HG02678 (cell line): ENCODE results near the gene SAMD13.
"Not testable (repeated sequence)": the region's sequence is repeated elsewhere in the genome, so short reads cannot be mapped to it uniquely, and the experiment has no call there.

ENCODE experiments used
- ATAC-seq: cut with Tn5 transposase; IDR thresholded peaks from one replicate; pipeline ENCODE4 v1.9.1; 2021; ENCODE audit warnings: mild to moderate bottlenecking, moderate library complexity; ENCODE audit not compliant: unreplicated experiment

Gene SAMD13

GRCh38 chr1:84283381-84283780 is 18.1 kb upstream of the SAMD13 start:
- ATAC-seq = no peak

GRCh38 chr1:84286071-84286470 is 15.4 kb upstream of the SAMD13 start:
- ATAC-seq = no peak

DNA sequence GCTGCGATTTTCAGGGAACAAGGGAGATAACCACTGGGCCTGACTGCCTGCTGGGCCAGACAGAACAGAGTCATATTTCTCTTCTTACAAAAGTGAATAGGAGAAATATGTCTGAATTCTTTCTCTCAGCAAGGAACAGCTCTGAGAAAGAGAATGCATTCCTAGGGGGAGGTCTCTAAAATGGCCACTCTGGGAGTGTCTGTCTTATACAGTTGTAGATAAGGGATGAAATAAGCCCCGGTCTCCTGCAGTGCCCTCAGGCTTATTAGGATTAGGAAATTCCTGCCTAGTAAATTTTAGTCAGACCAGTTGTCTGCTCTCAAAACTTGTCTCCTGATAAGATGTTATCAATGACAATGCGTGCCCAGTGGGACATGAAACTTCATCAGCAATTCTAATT is 14.1 kb upstream of the SAMD13 start:
- not testable (repeated sequence) for ATAC-seq

DNA sequence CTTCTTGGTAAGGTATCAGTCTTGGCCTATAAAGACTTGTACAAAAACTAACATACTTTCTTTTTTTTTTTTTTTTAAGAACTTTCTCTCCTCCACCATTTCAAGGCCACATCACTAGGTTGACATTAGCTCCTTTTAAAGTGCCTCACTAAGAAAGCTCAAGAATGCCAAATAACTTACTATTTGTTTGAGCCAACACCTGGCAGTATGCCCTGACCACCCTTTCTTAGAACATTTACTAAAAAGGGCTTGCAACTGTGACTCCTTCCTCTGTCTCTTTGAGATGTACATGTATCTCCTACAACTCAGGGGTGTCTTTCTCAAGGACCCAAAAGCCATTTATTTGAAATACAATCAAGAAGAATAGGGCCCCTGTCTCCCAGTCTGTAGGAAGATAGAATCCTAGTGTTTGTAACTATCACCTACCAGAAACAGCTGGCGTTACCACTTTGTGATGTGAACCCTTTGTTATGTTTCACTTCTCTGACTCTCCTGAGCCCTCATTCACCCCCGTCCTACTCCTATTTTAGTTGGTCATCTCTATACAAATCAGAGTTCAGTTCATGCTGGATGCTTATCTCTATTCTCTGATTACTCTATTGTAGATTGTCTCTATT is 12.2 kb upstream of the SAMD13 start:
- no peak for ATAC-seq

- no peak for ATAC-seq
Measured at GRCh38 chr1:84291882-84292655, 9.4 kb upstream of the SAMD13 start.

GRCh38 chr1:84293766-84294165 is 7.7 kb upstream of the SAMD13 start:
- ATAC-seq = no peak

GRCh38 chr1:84294751-84295150 is 6.8 kb upstream of the SAMD13 start:
- no peak for ATAC-seq

- ATAC-seq = no peak
Measured at GRCh38 chr1:84297546-84298244, 3.8 kb upstream of the SAMD13 start.

DNA sequence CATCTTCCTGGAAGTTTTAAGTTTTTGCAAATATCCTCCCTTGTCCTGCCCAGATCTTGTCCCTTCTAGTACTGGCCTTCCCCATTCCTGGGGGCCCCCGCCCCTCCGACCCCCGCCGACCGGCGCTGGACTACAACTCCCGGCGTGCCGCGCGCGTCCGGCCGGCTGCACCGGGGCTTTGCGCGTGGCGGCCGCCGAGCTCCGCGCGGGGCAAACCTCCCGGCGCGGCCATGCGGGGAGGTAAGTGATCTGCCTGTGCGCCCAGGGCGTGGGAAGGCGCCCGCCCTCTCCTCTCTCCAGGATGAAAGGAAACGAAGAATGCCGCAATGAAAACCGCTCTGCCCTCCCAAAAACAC is 3.2 kb upstream of the SAMD13 start:
- ATAC-seq = peak; percentile 76

DNA sequence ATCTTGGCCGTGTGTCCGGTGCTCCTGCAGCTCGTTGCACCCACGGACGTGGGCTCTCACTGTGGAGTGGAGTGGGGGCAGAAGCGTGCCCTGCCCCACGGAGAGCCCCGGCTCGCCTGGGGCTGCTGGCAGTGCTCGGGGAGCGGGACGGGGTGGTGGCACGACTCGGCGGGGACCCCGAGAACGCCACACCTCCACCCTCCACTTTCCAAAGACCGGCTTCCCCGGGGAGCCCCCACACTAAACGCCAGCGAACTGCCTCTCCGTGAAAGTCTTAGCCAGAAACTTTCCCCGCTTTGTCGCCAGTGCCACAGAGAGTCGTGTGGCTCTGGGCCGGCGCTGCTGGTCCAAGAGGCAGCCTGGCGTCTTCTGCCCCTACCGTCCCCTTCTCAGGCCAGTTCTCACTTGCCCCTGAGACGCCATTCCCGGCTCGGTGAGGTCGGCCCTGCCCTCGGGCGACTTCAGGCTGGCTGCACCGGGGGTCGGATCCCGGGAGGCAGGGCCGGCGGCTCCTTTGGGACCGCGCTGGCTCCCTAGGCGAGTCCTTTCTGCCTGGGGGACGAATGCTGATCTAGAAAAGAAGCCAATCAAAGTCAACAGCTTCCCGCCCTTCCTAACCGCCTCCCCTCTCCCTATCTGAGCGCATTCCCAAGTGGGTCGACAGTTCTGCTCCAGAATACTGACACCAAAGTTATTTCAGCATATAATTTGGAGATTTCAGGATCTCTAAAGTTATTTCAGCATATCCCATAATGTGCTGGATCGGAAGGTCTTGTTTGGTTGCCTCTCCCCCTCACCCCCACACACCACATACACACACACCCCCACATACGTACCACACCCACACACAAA is 2.6 kb upstream of the SAMD13 start:
- ATAC-seq = peak; percentile 37

DNA sequence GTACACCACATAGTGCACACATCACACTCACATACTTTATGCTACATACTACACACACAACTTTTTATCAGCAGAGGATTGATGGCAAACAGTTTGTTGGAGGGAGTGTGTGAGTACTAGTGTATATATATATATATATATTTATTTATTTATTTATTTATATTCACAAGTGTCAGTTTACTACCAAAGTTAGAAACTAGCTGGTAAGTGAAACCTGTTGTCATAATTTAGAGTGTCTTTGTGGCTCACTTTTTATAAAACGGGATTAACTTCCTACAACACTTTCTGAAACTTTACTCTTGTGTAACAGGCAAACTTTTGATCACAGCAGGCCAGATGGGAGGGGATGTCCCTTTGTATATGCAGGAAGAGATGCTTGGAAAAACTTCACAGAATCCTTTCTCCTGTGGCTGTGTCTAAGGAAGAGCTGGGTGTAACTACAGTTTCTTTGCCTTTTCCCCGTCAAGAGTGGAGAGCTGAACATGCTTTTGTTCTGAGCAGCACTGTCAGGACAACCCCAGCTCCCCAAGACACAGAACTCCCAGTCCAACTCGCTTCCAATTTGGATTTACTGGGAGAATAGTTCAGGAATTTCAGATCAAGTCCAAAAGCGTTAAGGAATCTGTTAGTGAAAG is 1.9 kb upstream of the SAMD13 start:
- no peak for ATAC-seq

DNA sequence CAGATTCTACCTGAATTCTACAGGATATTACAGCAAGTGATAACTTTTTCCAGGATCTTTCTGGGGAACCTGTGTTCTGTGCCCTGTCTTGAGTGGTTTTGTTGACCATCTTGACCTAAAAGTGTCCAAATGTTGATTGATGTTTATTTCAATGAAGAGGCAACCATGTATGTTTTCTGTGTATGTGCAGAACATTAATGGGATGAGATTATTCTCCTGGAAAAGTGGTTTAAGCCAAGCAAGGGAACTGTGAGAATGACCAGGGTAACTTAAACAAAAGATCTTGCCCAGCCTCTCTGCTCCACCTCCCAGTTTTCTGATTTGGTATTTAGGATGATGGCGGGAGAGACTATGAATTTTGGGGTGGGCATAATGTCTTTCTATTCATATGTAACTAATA is 1.0 kb upstream of the SAMD13 start:
- ATAC-seq = no peak

GRCh38 chr1:84301785-84302385 is 377 bp downstream of the SAMD13 start:
- no peak for ATAC-seq

GRCh38 chr1:84303314-84303830 is 1.9 kb downstream of the SAMD13 start:
- ATAC-seq = no peak

GRCh38 chr1:84307398-84307797 is 5.9 kb downstream of the SAMD13 start:
- no peak for ATAC-seq

- ATAC-seq = no peak
Measured at GRCh38 chr1:84311296-84311695, 9.8 kb downstream of the SAMD13 start.

DNA sequence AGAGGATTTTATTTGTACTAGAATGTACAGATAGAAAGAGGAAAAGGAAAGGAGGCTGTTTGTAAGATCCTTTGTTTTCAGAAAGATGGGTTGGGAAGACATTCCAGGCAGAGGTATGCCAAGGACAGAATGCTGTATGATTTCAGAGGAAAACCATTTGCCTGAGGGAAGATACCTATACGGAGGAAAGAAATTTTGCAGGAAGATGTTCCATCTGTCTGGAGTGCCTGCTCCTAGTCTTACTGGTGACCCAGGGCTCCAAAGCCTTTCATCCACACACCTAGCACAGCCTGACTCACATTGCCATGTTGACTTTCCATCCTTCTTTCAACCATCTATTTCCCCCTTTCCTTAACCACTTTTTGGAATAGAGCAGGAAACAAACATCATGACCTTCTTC is 18.2 kb downstream of the SAMD13 start:
- no peak for ATAC-seq

GRCh38 chr1:84327830-84328229 is 26.3 kb downstream of the SAMD13 start:
- ATAC-seq = no peak

DNA sequence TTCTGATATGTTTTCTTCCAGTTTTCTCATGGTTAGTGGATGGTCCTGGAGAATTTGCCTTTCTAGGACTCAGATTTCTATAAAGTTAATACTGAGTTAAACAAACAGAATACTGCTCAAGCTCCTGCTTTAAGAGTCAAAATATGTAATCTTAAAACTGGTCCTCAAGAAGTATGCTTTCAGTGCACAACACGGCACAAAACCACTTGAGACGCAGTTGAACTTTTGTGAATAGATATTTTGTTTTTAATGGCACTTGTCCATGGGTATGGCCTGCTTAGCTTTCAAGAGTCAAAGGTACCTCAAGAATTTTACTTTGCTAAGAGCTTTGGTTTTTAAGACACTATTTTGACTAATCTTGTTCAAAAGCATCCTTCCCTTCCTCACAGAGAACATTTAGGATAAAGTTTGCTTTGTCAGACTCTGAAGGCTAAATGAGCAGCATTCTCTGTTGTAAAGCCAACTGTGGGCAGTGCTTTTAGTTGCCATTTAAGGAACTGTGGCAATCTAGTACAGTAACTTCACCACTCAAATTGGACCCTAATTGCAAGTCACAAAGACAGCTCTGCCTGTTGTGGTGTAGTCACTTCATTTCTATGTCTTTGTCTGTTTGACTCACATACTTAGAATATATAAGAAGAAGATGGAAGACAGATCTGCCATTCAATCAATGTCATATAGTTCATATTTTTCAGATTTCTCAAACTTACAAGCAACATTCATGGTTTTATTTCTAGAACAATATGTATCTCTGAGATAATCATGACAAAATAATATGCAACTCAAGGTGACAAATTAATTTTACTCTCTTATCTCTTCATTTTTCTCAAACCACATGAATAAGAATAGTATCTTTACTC is 28.8 kb downstream of the SAMD13 start:
- ATAC-seq = no peak
